NCI-H524 treated with DMSO at 0.1 percent for 48 hours (cell line): ENCODE data around the gene DCTN1.

Experiments used
- DNase-seq: peaks from one replicate; lab custom pipeline; 2025; lab: John Stamatoyannopoulos, UW

The DCTN1 gene

GRCh38 chr2:74413001-74413698 is 33.0 kb upstream of the DCTN1 start:
- no peak for DNase-seq

DNA sequence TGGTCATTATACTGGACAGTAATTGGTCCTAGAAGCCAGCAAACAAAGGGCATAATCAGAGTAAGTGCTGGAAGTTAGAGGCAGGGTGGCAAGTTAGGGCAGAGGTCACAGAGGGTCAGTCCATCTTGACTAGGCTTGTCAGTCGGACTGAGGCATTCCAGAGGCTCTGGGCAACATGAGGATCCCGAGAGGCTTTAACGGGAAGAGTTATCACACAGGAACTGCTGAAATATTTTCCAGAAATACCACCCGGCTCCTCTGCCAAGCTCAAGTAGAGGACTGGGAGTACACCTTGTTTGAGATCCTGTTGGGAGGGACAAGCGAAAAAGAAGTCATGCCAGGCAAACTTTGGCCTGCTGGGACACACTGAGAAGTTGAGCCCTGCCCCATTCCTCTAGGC is 27.6 kb upstream of the DCTN1 start:
- no peak for DNase-seq

- DNase-seq = no peak
Measured at GRCh38 chr2:74406035-74406434, 25.9 kb upstream of the DCTN1 start.

DNA sequence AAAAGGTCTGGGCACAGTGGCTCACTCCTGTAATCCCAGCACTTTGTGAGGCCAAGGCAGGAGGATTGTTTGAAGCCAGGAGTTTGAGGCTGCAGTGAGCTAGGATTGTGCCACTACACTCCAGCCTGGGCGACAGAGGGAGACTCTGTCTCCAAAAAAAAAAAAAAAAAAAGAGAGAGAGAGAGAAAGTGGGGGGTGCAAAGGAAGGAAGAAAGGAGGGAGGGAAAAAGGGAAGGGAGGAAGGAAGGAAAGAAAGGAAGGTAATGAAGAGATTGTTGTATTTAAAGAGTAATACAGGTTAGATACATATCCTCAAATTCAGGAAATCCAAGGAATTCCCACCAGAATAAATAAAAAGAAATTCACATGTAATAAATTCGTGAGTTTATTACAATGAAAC is 21.8 kb upstream of the DCTN1 start:
- no peak for DNase-seq

GRCh38 chr2:74399785-74400184 is 19.7 kb upstream of the DCTN1 start:
- no peak for DNase-seq

- no peak for DNase-seq
Measured at GRCh38 chr2:74396149-74396548, 16.0 kb upstream of the DCTN1 start.

GRCh38 chr2:74393525-74393924 is 13.4 kb upstream of the DCTN1 start:
- DNase-seq = no peak

DNA sequence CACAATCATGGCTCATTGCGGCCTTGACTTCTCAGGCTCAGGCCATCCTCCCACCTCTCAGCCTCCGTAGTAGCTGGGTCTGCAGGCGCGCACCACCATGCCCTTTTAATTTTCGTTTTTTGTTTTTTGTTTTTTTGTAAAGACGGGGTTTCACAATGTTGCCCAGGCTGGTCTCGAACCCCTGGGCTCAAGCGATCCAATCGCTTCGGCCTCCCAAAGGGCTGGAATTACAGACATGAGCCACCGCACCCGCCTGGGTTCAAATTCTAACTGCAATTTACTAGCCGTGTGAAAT is 12.3 kb upstream of the DCTN1 start:
- no peak for DNase-seq

GRCh38 chr2:74391580-74392448 is 11.7 kb upstream of the DCTN1 start:
- peak; percentile 32 for DNase-seq

- DNase-seq = no peak
Measured at GRCh38 chr2:74391209-74391579, 11.1 kb upstream of the DCTN1 start.

DNA sequence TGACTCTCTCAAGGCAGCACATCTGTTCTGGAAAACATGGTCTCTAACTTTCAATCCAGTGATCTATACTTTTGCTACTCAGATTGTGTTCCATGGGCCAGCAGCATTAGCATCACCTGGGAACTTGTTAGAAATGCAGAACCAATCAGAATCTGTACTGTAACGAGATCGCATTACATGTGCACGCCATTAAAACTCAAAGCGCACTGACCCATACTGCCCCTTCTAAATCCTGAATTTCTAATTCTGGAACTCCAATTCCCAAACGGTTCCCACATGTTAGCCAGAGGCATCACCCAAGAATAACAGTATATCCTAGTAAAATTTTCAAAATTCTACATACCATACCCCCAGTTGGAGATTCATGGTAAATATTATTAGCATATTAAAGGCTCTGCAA is 10.5 kb upstream of the DCTN1 start:
- DNase-seq = no peak

DNA sequence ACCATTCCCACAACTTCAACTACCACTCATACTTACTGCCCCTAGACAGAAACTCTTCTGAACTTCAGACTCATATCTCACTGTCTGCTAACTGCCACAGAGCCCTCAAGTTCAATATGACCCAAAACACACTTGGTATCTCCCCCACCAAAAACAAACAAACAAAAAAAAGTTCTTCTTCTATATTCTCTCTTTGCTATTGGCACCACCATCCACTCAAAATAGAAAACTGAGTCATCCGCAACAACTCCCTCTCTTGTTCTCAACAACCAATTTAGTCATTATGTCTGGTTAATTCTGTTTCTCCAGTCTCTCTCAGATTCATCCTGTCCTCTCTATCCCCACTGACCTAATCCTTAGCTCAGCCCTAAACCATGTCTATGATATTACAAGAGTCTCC is 7.2 kb upstream of the DCTN1 start:
- DNase-seq = no peak

- no peak for DNase-seq
Measured at GRCh38 chr2:74385396-74385795, 5.3 kb upstream of the DCTN1 start.

DNA sequence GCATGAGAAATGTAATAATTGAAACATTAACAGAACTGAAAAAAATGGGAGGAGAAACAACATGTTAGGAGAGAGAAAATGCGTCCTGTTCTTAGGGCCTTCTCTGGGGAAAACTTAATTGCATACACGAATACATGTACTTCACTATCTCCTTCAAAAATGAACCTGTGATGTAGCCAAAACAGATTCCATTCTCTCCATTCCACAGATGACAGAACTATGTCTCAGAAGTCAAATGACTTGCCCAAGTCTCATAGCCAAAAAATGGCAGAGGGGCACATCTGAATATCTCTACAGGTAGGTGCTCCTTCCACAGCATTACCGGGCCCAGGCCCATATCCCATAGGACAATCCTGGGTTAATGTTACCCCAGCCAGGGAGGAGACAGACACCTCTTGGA is 3.9 kb upstream of the DCTN1 start:
- DNase-seq = no peak

DNA sequence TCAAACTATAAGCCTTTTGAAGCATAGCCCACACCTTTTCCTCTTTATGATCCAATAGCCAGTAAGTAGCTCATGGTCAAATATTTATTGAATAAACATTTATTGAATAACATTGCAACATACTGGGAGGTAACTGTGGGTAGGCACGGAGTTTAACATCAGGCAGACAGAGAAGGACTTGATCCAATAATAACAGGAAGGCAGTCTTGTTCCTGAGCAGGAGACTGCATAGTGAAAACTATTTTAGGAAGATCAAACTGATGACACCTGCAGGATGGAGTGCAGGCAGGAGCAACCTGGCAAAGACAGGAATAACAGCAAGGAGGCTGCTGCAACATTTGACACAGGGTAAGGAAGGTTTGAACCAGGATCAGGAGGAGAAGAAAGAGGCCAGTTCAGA is 3.1 kb upstream of the DCTN1 start:
- DNase-seq = no peak

DNA sequence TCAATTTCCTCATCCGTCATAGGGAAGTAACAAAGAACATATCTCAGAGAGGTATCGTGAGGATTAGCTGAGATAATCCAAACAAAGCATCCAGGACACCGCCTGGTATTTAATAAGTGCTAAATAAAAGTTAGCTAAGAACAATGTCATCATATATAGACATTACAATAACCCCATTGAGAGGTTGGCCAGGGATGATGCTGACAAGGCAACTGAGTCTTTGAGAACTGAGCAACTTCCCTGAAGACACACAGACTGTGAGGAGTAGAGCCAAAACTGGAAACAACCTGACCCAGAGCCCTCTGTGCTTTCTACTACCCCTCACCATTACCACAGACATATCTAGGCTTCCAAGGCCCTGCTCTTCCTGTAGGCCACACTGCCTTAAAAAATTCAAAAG is 1.6 kb upstream of the DCTN1 start:
- DNase-seq = no peak

DNA sequence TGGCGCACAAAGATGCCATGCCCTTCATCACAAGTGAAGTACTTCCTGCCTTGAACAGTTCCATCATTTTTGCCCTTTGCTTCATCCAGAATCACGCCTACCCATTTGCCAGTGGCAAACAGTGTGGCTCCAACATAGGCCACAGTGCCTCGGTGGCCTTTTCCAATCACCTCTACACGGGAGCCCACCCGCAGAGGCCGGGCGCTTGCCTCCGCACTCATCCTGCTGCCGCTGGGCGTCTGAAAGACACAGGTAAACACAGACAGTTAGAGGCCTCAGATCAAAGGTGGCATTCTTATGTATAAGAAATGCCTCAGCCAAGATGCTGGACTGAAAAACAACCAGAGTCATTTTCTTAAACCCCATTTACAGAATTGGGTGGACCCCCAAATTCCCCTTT is 2.1 kb downstream of the DCTN1 start:
- no peak for DNase-seq

GRCh38 chr2:74375838-74376237 is 4.3 kb downstream of the DCTN1 start:
- no peak for DNase-seq

DNA sequence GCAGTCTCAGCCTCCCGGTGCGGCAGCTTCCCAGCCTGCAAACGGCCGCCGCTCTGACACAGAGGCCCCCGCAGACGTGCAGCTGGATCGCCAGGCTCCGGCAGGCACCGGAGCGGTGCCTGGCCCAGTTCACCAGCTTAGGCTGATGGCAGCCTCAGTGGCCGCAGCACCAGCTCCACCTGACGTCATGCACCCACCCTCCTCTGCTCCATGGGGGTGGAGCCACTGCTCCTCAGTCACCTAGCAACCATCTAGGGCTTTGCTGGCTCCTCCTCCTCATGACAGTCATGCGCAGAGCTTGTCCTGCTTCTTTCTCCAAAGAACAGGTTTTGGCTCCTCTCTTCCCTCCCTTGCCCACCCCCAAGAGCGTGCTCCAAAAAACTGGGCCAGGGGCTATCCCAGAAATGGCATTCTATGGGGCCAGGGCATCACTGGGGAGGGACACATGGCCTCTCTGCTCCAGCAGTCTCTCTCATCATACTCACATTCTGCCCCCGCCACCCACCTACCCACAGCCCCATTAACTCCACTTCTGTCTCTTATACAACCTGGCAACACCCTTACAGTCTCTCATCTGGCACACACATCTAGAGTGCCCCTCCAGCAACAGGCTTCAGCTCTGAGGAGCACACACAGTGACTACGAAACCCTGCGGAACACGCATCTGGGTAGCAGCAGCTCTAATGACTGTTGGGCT is 5.5 kb downstream of the DCTN1 start:
- peak; percentile 33 for DNase-seq

DNA sequence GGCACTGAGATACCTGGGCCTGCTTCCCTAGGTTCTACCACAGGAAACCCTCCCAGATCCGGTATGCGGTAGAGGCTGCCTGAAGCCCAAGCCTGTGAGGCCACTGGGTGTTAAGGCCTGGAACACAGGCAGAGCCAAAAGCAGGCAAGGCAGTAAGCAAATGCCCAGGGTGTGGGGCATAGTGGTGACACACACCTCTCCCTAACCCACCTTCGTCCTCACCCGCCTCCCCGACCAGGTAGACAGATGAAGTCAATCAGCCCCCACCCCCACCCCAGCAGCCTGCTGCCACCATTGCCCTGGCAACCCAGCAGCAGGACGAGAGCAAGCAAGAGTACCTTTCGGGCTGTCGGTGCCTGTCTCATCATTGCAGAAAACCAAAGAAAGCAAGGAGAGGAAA is 6.1 kb downstream of the DCTN1 start:
- no peak for DNase-seq

- DNase-seq = no peak
Measured at GRCh38 chr2:74373221-74373676, 6.9 kb downstream of the DCTN1 start.

DNA sequence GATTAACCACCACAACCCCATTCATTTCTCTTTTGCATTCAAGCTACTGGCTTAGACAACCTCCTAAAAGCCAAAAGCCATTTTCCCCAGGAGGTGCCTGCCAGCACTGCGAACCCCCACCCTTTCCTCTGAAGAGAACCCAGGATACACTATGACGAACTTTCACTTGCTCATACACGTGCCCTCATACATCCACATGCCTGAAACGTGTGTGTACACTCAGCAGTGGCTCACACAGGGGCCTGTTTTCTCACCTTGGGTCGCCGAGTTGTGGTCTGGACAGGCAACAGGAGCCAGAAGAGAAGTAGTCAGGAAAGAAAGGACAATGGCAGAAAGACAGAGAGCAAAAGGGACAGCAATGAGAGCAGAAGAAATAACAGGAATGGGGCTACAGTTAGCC is 7.4 kb downstream of the DCTN1 start:
- DNase-seq = no peak

GRCh38 chr2:74371421-74371820 is 8.7 kb downstream of the DCTN1 start:
- DNase-seq = no peak
